GM18502 (cell line): ENCODE results near the gene REEP1.

ENCODE experiments used
- ATAC-seq: cut with Tn5 transposase; IDR thresholded peaks from one replicate; pipeline ENCODE4 v1.9.1; 2021; ENCODE audit warnings: mild to moderate bottlenecking; ENCODE audit not compliant: unreplicated experiment, poor library complexity

Gene REEP1

GRCh38 chr2:86171295-86171694 is 166.1 kb downstream of the REEP1 start:
- ATAC-seq = no peak

GRCh38 chr2:86170449-86170848 is 167.0 kb downstream of the REEP1 start:
- ATAC-seq = no peak
